HG02610 (cell line): ENCODE data around the gene NAAA.
"Not testable (repeated sequence)": the region's sequence is repeated elsewhere in the genome, so short reads cannot be mapped to it uniquely, and the experiment has no call there.

Experiments
- ATAC-seq: cut with Tn5 transposase; IDR thresholded peaks from one replicate; pipeline ENCODE4 v1.9.1; 2021; ENCODE audit warnings: mild to moderate bottlenecking, moderate library complexity; ENCODE audit not compliant: unreplicated experiment

Gene NAAA

GRCh38 chr4:75940692-75941253, at the start of gene NAAA:
NAAA (minus strand) TSS chr4:75941013; CDS start chr4:75940949, 64 bp downstream.
- ATAC-seq = peak; percentile 86

DNA sequence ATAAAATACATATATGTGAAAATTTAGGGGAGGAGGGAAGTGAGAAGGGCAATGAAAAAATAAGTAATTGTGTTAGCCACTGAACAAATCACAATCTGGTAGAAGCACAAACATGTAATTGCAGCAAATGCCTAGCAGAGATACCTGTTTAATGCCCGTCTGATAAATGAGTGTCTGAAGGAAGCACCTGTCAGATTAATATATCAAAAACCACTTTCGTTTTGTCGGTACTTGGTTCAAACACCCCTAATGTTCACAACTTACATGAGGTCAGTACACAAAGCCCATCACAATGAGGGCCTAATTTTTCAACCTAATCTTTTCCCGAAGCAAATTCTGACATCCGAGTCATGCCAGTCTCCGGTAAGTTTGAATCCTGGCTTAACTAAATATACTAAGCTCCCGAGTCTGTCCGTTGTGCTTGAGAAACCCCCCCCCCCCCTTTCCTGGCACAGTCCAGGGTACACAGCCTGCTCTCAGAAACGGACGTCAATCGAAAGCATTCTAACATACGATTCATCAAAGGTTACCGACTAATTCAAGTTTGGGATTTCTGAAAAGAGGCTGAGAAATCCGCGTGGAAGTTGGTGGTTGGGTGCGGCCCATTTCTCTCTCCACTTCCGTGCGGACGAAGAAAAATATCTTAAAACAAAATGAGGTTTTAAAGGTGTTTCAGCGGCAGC, 49.2 kb upstream of the NAAA start:
- ATAC-seq = no peak

DNA sequence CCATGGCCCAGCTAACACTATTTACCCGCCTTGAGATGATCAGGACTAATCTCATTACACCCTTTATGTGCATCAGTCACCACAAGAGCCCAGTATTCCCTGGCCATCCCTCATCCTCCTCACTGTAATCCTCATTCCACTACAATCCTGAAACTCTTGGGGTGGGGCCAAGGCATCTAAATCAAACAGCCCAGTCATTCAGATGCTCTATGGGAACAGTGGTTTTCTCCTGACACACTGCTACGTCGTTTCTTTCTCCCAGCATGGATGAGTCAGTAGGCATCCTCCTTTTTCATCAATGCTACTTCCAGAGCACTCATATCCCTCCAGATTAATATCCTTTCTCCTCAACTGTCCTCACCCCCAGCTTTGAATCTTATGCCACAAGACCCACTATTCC, 44.3 kb upstream of the NAAA start:
- no peak for ATAC-seq

DNA sequence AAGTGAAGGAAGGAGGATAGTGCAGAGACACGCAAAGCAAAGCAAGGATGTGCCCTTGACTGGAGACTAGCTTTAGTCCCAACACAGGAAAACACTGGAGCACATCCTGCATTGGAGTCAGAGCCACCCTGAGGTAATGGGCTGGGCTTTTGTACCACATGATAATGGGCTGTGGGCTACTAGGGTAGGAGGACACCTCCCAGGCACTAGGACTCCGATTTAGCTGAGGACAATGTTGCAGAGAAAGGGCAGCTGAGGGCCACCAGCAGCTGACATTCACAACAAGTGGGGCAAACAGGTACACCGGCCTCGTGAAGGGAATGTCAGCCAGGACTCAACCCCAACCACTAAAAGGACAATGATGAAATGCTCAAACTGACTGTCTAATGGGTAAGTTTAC, 39.8 kb upstream of the NAAA start:
- ATAC-seq = no peak

GRCh38 chr4:75976177-75976576, 35.4 kb upstream of the NAAA start:
- no peak for ATAC-seq

GRCh38 chr4:75973766-75974165, 33.0 kb upstream of the NAAA start:
- ATAC-seq = no peak

DNA sequence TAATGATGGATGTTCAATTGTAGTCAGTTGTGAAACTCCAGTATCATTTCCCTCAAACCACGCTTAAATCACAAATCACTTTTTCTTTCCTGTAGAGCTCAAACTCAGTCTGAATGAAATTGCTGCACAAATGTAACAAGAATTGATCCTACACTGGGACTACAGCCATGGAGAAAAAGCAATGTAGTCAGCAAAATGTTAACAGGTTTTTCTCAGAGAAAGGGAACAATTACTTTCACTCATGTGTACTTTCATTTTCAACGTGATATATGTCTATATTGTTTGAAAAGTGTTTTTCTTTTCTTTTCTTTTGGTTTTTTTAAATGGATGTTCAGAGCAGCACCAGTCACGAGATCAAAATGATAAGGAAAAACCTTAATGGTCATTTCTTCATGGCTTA, 27.3 kb upstream of the NAAA start:
- no peak for ATAC-seq

DNA sequence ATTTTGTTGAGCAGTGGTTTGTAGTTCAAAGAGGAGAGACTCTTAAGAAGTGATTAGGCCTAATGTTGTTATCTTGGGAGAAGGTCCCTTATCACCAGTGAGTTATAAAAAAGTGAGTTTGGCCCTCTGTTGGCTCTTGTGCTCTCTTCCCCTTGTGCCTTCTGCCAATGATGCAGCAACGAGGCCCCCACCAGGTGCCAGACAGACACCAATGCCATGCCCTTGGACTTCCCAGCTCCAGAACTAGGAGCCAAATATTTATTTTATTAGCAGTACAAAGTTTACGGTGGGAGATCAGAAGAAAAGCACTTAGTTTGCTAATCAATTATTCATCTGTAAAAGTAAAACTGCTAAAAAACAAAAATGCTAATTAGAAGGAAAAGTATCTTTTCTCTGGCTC, 22.7 kb upstream of the NAAA start:
- no peak for ATAC-seq

DNA sequence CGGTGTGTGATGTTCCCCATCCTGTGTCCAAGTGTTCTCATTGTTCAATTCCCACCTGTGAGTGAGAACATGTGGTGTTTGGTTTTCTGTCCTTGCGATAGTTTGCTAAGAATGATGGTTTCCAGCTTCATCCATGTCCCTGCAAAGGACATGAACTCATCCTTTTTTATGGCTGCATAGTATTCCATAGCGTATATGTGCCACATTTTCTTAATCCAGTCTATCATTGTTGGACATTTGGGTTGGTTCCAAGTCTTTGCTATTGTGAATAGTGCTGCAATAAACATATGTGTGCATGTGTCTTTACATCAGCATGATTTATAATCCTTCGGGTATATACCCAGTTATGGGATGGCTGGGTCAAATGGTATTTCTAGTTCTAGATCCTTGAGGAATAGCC, 21.3 kb upstream of the NAAA start:
- not testable (repeated sequence) for ATAC-seq

GRCh38 chr4:75958546-75958945, 17.7 kb upstream of the NAAA start:
- not testable (repeated sequence) for ATAC-seq

GRCh38 chr4:75954811-75955210, 14.0 kb upstream of the NAAA start:
- not testable (repeated sequence) for ATAC-seq

DNA sequence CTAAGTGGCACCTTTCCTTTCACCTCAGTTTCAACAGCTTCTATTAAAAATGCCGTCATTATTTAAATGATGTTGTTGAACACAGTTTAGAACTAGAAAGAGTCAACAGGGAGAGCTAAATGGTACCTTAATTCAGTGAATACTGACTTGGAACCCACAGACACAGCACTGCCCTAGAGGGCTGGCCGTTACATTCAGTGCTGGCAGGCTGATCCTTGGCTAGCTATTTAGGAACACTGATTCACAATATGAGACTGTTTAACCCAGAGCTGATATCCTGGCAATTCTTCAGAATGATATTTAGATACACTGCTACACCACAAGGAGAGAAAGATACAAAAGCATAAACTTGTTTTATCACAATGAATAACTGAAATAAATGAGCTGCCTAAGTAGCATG, 12.7 kb upstream of the NAAA start:
- ATAC-seq = no peak

DNA sequence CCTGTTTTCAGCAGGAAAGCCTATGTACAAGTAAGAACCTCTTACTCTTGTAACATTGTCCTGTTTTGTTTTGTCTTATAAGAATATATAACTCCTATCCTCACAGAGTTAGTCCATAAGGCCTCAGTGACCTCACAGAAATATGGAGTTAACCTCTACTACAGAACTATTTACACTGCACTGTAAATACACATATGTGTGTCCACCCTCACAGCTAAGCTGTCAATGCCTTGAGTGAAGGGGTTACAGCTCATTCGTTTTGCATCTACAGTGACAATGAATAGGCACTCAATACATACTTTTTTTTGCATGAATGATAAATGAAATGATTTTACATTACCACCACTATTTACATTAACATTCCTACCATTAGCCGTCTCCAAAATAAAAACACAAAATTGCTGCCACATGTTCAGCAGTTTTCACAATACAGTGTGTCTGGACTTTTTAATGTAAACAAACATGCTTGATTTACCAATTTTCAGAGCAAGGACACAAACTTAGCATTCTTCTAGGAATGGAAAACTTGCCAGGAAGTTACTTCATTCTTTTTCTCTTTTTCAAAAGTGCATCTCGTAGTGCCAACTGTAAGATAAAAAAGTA, 9.5 kb upstream of the NAAA start:
- ATAC-seq = no peak

DNA sequence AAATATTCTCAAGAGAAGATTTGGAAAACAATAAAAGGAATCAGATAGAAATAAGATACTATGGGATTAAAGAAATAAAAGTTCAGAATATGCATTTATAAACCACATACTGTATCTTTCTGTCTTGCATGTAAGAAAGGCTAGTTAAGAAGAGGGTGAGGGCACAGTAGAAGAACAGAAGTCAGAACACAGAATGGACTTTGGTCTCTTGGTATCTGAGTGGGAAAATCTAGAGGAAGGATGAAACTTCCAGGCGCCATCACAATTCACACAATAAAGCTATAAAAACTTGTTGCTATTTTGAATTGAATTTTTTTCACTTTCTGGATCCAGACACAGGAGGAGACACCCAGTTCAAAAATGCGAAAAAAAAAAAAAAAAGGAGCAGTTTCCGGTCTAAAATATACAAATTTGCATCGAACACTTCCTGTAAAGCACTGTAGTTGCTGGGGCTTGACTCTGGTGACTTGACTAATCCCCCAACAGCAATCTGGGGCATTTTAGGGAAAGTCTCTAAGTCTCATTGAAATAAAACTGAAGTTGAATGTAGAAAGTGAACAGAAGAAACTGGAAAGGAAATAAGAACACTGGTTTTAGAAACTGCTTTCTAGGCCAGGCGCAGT, 8.1 kb upstream of the NAAA start:
- ATAC-seq = peak; percentile 84

- peak; percentile 41 for ATAC-seq
These were observed 722 bp downstream of the NAAA start for GRCh38 chr4:75939890-75940691.

GRCh38 chr4:75935628-75936027, 5.2 kb downstream of the NAAA start:
- ATAC-seq = no peak

- ATAC-seq = no peak
These were observed 10.7 kb downstream of the NAAA start for GRCh38 chr4:75930152-75930551.

DNA sequence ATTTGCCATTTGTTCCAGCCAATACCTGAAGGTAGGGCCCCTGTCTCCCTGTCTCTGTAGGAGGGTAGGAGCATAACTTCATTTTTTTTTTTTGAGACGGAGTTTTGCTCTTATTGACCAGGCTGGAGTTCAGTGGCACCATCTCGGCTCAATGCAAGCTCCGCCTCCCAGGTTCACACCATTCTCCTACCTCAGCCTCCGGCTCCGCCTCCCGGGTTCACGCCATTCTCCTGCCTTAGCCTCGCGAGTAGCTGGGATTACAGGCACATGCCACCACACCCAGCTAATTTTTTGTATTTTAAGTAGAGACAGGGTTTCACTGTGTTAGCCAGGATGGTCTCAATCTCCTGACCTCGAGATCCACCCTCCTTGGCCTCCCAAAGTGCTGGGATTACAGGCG, 15.9 kb downstream of the NAAA start:
- not testable (repeated sequence) for ATAC-seq

DNA sequence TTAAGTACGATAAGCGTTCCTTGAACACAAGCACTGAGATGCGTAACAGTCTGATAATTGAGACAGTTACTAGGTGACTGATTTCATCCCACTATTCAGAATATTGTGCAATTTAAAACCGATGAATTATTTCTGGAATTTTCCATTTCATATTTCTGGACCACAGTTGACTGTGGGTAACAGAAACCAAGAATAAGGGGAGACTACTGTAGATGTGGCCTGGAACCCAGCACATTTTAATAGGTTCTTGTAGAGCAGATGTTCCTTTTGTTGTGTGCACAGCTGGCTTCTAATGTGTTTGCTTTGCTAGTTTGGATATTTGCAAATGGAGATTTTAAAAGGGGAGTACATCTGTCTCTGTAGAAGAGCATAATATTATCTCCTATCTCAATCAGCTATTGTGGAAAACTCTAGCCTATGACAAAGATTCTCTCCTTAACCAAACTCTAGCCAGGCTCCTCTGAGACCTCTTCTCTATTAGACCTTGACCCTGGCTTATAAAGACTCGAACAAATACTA, 16.4 kb downstream of the NAAA start:
- ATAC-seq = no peak

- no peak for ATAC-seq
These were observed 18.2 kb downstream of the NAAA start for GRCh38 chr4:75922588-75922987.

GRCh38 chr4:75921910-75922309, 18.9 kb downstream of the NAAA start:
- no peak for ATAC-seq
